BE2C (cell line): ENCODE results near the gene PCDHA8.
"Not testable (repeated sequence)": the region's sequence is repeated elsewhere in the genome, so short reads cannot be mapped to it uniquely, and the experiment has no call there.

Source experiments
- DNase-seq: peaks from one replicate; pipeline ENCODE4 v3.0.0-alpha.2; 2020
- H3K27me3 ChIP-seq: fragments of 250-450 bp; sonication (Bioruptor Pico); 2 replicates; pipeline ENCODE4 v1.5.1; 2020; ENCODE audit warnings: mild to moderate bottlenecking
- H3K36me3 ChIP-seq: fragments of 250-450 bp; sonication (Bioruptor Pico); 2 replicates; pipeline ENCODE4 v1.5.1; 2020; ENCODE audit warnings: mild to moderate bottlenecking
- H3K4me1 ChIP-seq: fragments of 250-450 bp; sonication (Bioruptor Pico); 2 replicates; pipeline ENCODE4 v1.5.1; 2020
- H3K4me3 ChIP-seq: 2 replicates; pipeline ENCODE4 v1.5.1; 2011; ENCODE audit warnings: low read depth, low read length
- H3K9me3 ChIP-seq: fragments of 250-450 bp; sonication (Bioruptor Pico); 2 replicates; pipeline ENCODE4 v1.5.1; 2020
- CTCF ChIP-seq: IDR thresholded peaks from 2 replicates; pipeline ENCODE4 v1.5.1; 2012; ENCODE audit warnings: mild to moderate bottlenecking, low read depth, low read length

PCDHA8 gene

GRCh38 chr5:140833993-140834392 is 7.0 kb upstream of the PCDHA8 start, which contains the start of gene PCDHA7:
Gene PCDHA7, plus strand, starts transcription at chr5:140834269. Its CDS starts 115 bp downstream, at chr5:140834384.
- no peak for TF ChIP-seq CTCF
- H3K9me3 ChIP-seq: no peaks in the 10 kb centered on the region
- H3K27me3 ChIP-seq: no peaks in the 10 kb centered on the region
- H3K36me3 ChIP-seq: no peaks in the 10 kb centered on the region
- no peak for DNase-seq
- no peaks in the 10 kb centered on the region for H3K4me1 ChIP-seq
- no peak within 1 kb of the TSS for H3K4me3 ChIP-seq

GRCh38 chr5:140834439-140835008 is 6.5 kb upstream of the PCDHA8 start:
- not testable (repeated sequence) for H3K4me1 ChIP-seq, H3K4me3 ChIP-seq, DNase-seq, H3K9me3 ChIP-seq, H3K27me3 ChIP-seq, H3K36me3 ChIP-seq

- no peak for TF ChIP-seq CTCF
- no peaks in the 10 kb centered on the region for H3K4me1 ChIP-seq
- no peaks in the 10 kb centered on the region for H3K27me3 ChIP-seq
- no peaks in the 10 kb centered on the region for H3K36me3 ChIP-seq
- no peaks in the 10 kb centered on the region for H3K9me3 ChIP-seq
- DNase-seq: no peak
- no peak overlapping the region for H3K4me3 ChIP-seq
Observed at GRCh38 chr5:140835622-140836510, 5.1 kb upstream of the PCDHA8 start.

- no peaks in the 10 kb centered on the region for H3K36me3 ChIP-seq
- no peak for DNase-seq
- no peak for TF ChIP-seq CTCF
- no peaks in the 10 kb centered on the region for H3K4me1 ChIP-seq
- H3K9me3 ChIP-seq: no peaks in the 10 kb centered on the region
- H3K4me3 ChIP-seq: no peak overlapping the region
- no peaks in the 10 kb centered on the region for H3K27me3 ChIP-seq
Observed at GRCh38 chr5:140842798-140843733, 2.1 kb downstream of the PCDHA8 start.

- not testable (repeated sequence) for H3K9me3 ChIP-seq, H3K4me1 ChIP-seq, H3K36me3 ChIP-seq, H3K4me3 ChIP-seq, H3K27me3 ChIP-seq, DNase-seq
Observed at GRCh38 chr5:140848139-140849102, 7.4 kb downstream of the PCDHA8 start, which contains the start of gene PCDHA9. Gene PCDHA9, plus strand, starts transcription at chr5:140848382. Its CDS starts 114 bp downstream, at chr5:140848496.

- H3K9me3 ChIP-seq, H3K36me3 ChIP-seq, H3K4me1 ChIP-seq, DNase-seq, H3K27me3 ChIP-seq, H3K4me3 ChIP-seq: not testable (repeated sequence)
Observed at GRCh38 chr5:140849831-140850634, 9.0 kb downstream of the PCDHA8 start.
